ENCODE results near the gene FHOD3. TPM values are rescaled to one million over a fixed set of nuclear protein-coding genes. Genes with fewer than 3 reads are reported as not detected.

FHOD3 gene
- total RNA-seq, 4 donors from 2014 or later, result 24.1 to 51.4 (median 33.8) TPM

GRCh38 chr18:36321658-36322407, 24.3 kb downstream of the FHOD3 start:
- DNase-seq (ENCODE audit: extremely low spot score), result peak; percentile 91
- intact Hi-C loops (cut with DNase I), result no loop called here
- Histone ChIP-seq H3K36me3 (no peaks in the 10 kb centered on the region), H3K4me3 (no peak overlapping the region), H3K4me1 (peaks cover 0 to 22% (median 0%) of the 10 kb centered on the region in 4 donors), H3K27me3 (no peaks in the 10 kb centered on the region), H3K9me3 (peaks cover 0 to 8% (median 5%) of the 10 kb centered on the region in 4 donors), H3K27ac (replicated peaks in 1 of 4) (no peak overlapping the region)
- WGBS, result 76% methylated on average over 10 of the region's 10 CpGs
- TF ChIP-seq EP300 (IDR thresholded peaks at IDR 0.05), result no peak
- no peak for TF ChIP-seq CTCF (IDR thresholded peaks at IDR 0.05)
- TF ChIP-seq POLR2A (IDR thresholded peaks at IDR 0.05; ENCODE audit: low read depth), result no peak
- no peak for TF ChIP-seq POLR2AphosphoS5 (IDR thresholded peaks at IDR 0.05)

GRCh38 chr18:36322408-36322728, 24.9 kb downstream of the FHOD3 start:
- H3K27me3 ChIP-seq, result no peaks in the 10 kb centered on the region
- peaks cover 0 to 8% (median 5%) of the 10 kb centered on the region in 4 donors for H3K9me3 ChIP-seq
- no peak overlapping the region for H3K27ac ChIP-seq (replicated peaks in 1 of 4)
- peaks cover 0 to 22% (median 0%) of the 10 kb centered on the region in 4 donors for H3K4me1 ChIP-seq
- 80% methylated on average over 1 of the region's 1 CpG for WGBS
- H3K36me3 ChIP-seq, result no peaks in the 10 kb centered on the region
- TF ChIP-seq CTCF (IDR thresholded peaks at IDR 0.05), result no peak
- no peak for TF ChIP-seq POLR2A (IDR thresholded peaks at IDR 0.05; ENCODE audit: low read depth)
- peak; percentile 82 for DNase-seq (ENCODE audit: extremely low spot score)
- intact Hi-C loops (cut with DNase I), result no loop called here
- H3K4me3 ChIP-seq, result no peak overlapping the region

- intact Hi-C loops (cut with DNase I), result no loop called here
- no peak for TF ChIP-seq CTCF (IDR thresholded peaks at IDR 0.05)
- no peaks in the 10 kb centered on the region for H3K27me3 ChIP-seq
- WGBS, result 93% methylated on average over 2 of the region's 4 CpGs
- no peak overlapping the region for H3K27ac ChIP-seq (replicated peaks in 1 of 4)
- H3K4me3 ChIP-seq, result no peak overlapping the region
- H3K36me3 ChIP-seq, result no peaks in the 10 kb centered on the region
- H3K9me3 ChIP-seq, result peaks cover 0 to 8% (median 5%) of the 10 kb centered on the region in 4 donors
- H3K4me1 ChIP-seq, result peaks cover 0 to 22% (median 0%) of the 10 kb centered on the region in 4 donors
- DNase-seq (ENCODE audit: extremely low spot score), result no peak
Measured at GRCh38 chr18:36322734-36323133, 25.2 kb downstream of the FHOD3 start.

- Histone ChIP-seq H3K27ac (replicated peaks in 1 of 4) (no peak overlapping the region), H3K9me3 (peaks cover 0 to 5% (median 3%) of the 10 kb centered on the region in 4 donors), H3K36me3 (no peaks in the 10 kb centered on the region), H3K4me3 (no peak overlapping the region), H3K4me1 (peaks cover 0 to 22% (median 0%) of the 10 kb centered on the region in 4 donors), H3K27me3 (no peaks in the 10 kb centered on the region)
- intact Hi-C loops (cut with DNase I), result no loop called here
- 78% methylated on average over 1 of the region's 1 CpG for WGBS
- TF ChIP-seq EP300 (IDR thresholded peaks at IDR 0.05) (no peak), CTCF (IDR thresholded peaks at IDR 0.05) (no peak), POLR2AphosphoS5 (IDR thresholded peaks at IDR 0.05) (no peak), POLR2A (IDR thresholded peaks at IDR 0.05; ENCODE audit: low read depth) (no peak)
- peak; percentile 50 for DNase-seq (ENCODE audit: extremely low spot score)
Measured at GRCh38 chr18:36323421-36323820, 25.9 kb downstream of the FHOD3 start.

- TF ChIP-seq EP300 (IDR thresholded peaks at IDR 0.05), result no peak
- TF ChIP-seq CTCF (IDR thresholded peaks at IDR 0.05), result no peak
- TF ChIP-seq POLR2A (IDR thresholded peaks at IDR 0.05; ENCODE audit: low read depth), result no peak
- TF ChIP-seq POLR2AphosphoS5 (IDR thresholded peaks at IDR 0.05), result no peak
- H3K9me3 ChIP-seq, result no peaks in the 10 kb centered on the region
- intact Hi-C loops (cut with DNase I), result no loop called here
- peak; percentile 55 for DNase-seq (ENCODE audit: extremely low spot score)
- no peak overlapping the region for H3K4me3 ChIP-seq
- 67% methylated on average over 1 of the region's 1 CpG for WGBS
- no peaks in the 10 kb centered on the region for H3K36me3 ChIP-seq
- no peaks in the 10 kb centered on the region for H3K27me3 ChIP-seq
- H3K27ac ChIP-seq (replicated peaks in 1 of 4), result no peak overlapping the region
- H3K4me1 ChIP-seq, result peaks cover 0 to 27% (median 3%) of the 10 kb centered on the region in 4 donors
Measured at GRCh38 chr18:36325846-36326245, 28.3 kb downstream of the FHOD3 start.

All from esophagus muscularis mucosa (tissue), 4 donors.